ENCODE measurements around the gene TBX18. TPM values are rescaled to one million over a fixed set of nuclear protein-coding genes. Genes with fewer than 3 reads are reported as not detected.

The TBX18 gene
- total and polyA plus RNA-seq, 2 donors (not counting 1 experiment from before 2014, with no cell fraction given) = 0.33 to 2.2 TPM

GRCh38 chr6:84645000-84645399 lies 119.4 kb downstream of the TBX18 start:
- Histone ChIP-seq H3K36me3 (ENCODE audit: control insufficient read depth, insufficient read depth, low read length) (no peaks in the 10 kb centered on the region), H3K79me2 (ENCODE audit: control insufficient read depth, insufficient read depth, low read length) (no peaks in the 10 kb centered on the region), H2AFZ (ENCODE audit: low read length) (no peak overlapping the region), H4K20me1 (ENCODE audit: control insufficient read depth, extremely low read depth, insufficient read depth, low read length) (no peaks in the 10 kb centered on the region), H3K4me3 (replicated peaks in 1 of 4; ENCODE audit: control extremely low read depth in 1 of 4, insufficient read depth in 1 of 4, low read depth in 3 of 4, low read length in 4 of 4) (no peak overlapping the region), H3K27ac (ENCODE audit: insufficient read depth, low read length) (no peak overlapping the region), H3K4me1 (ENCODE audit: control insufficient read depth, extremely low read depth, insufficient read depth, low read length) (peaks cover 2% of the 10 kb centered on the region), H3K27me3 (ENCODE audit: control insufficient read depth, insufficient read depth, low read length) (no peaks in the 10 kb centered on the region), H3K9ac (ENCODE audit: insufficient read depth, low read length) (no peak overlapping the region), H3K9me3 (ENCODE audit: control insufficient read depth, insufficient read depth, low read depth, low read length) (no peaks in the 10 kb centered on the region), H3K4me2 (ENCODE audit: extremely low read depth, insufficient read depth, low read length) (peak overlapping the region; percentile 44)
- TF ChIP-seq CTCF (conservative IDR thresholded peaks at IDR 0.05 in 1 of 2, IDR thresholded peaks at IDR 0.05 in 1 of 2; ENCODE audit: low read depth in 1 of 2, low read length in 2 of 2) (no peak), EZH2 (IDR thresholded peaks at IDR 0.05; ENCODE audit: low read length, missing control alignments) (no peak)
- DNase-seq (ENCODE audit: low read depth in 2 of 2) = peak; percentile 59 to 76

- Histone ChIP-seq H3K27ac (ENCODE audit: insufficient read depth, low read length) (no peak overlapping the region), H3K4me1 (ENCODE audit: control insufficient read depth, extremely low read depth, insufficient read depth, low read length) (peaks cover 2% of the 10 kb centered on the region), H4K20me1 (ENCODE audit: control insufficient read depth, extremely low read depth, insufficient read depth, low read length) (no peaks in the 10 kb centered on the region), H3K9me3 (ENCODE audit: control insufficient read depth, insufficient read depth, low read depth, low read length) (no peaks in the 10 kb centered on the region), H3K27me3 (ENCODE audit: control insufficient read depth, insufficient read depth, low read length) (no peaks in the 10 kb centered on the region), H3K9ac (ENCODE audit: insufficient read depth, low read length) (no peak overlapping the region), H3K4me3 (replicated peaks in 1 of 4; ENCODE audit: control extremely low read depth in 1 of 4, insufficient read depth in 1 of 4, low read depth in 3 of 4, low read length in 4 of 4) (no peak overlapping the region), H3K79me2 (ENCODE audit: control insufficient read depth, insufficient read depth, low read length) (no peaks in the 10 kb centered on the region), H2AFZ (ENCODE audit: low read length) (no peak overlapping the region), H3K36me3 (ENCODE audit: control insufficient read depth, insufficient read depth, low read length) (no peaks in the 10 kb centered on the region), H3K4me2 (ENCODE audit: extremely low read depth, insufficient read depth, low read length) (no peak overlapping the region)
- no peak for DNase-seq (ENCODE audit: low read depth in 2 of 2)
- no peak for TF ChIP-seq CTCF (conservative IDR thresholded peaks at IDR 0.05 in 1 of 2, IDR thresholded peaks at IDR 0.05 in 1 of 2; ENCODE audit: low read depth in 1 of 2, low read length in 2 of 2)
- TF ChIP-seq EZH2 (IDR thresholded peaks at IDR 0.05; ENCODE audit: low read length, missing control alignments) = no peak
Measured at GRCh38 chr6:84643778-84644177, 120.6 kb downstream of the TBX18 start.

GRCh38 chr6:84641076-84641475 lies 123.3 kb downstream of the TBX18 start:
- H3K27ac ChIP-seq (ENCODE audit: insufficient read depth, low read length) = no peak overlapping the region
- no peaks in the 10 kb centered on the region for H4K20me1 ChIP-seq (ENCODE audit: control insufficient read depth, extremely low read depth, insufficient read depth, low read length)
- H3K27me3 ChIP-seq (ENCODE audit: control insufficient read depth, insufficient read depth, low read length) = no peaks in the 10 kb centered on the region
- H3K9me3 ChIP-seq (ENCODE audit: control insufficient read depth, insufficient read depth, low read depth, low read length) = no peaks in the 10 kb centered on the region
- no peak overlapping the region for H2AFZ ChIP-seq (ENCODE audit: low read length)
- DNase-seq (ENCODE audit: low read depth in 2 of 2) = peak in 1 of 2 donors; percentile 35
- H3K36me3 ChIP-seq (ENCODE audit: control insufficient read depth, insufficient read depth, low read length) = no peaks in the 10 kb centered on the region
- no peak overlapping the region for H3K4me3 ChIP-seq (replicated peaks in 1 of 4; ENCODE audit: control extremely low read depth in 1 of 4, insufficient read depth in 1 of 4, low read depth in 3 of 4, low read length in 4 of 4)
- no peak overlapping the region for H3K9ac ChIP-seq (ENCODE audit: insufficient read depth, low read length)
- no peaks in the 10 kb centered on the region for H3K79me2 ChIP-seq (ENCODE audit: control insufficient read depth, insufficient read depth, low read length)
- no peak overlapping the region for H3K4me2 ChIP-seq (ENCODE audit: extremely low read depth, insufficient read depth, low read length)
- TF ChIP-seq CTCF (conservative IDR thresholded peaks at IDR 0.05 in 1 of 2, IDR thresholded peaks at IDR 0.05 in 1 of 2; ENCODE audit: low read depth in 1 of 2, low read length in 2 of 2) (no peak), EZH2 (IDR thresholded peaks at IDR 0.05; ENCODE audit: low read length, missing control alignments) (no peak)
- peaks cover 2% of the 10 kb centered on the region for H3K4me1 ChIP-seq (ENCODE audit: control insufficient read depth, extremely low read depth, insufficient read depth, low read length)

Measured in fibroblast of lung (primary cell).